ENCODE data around the gene GREB1.

DNA sequence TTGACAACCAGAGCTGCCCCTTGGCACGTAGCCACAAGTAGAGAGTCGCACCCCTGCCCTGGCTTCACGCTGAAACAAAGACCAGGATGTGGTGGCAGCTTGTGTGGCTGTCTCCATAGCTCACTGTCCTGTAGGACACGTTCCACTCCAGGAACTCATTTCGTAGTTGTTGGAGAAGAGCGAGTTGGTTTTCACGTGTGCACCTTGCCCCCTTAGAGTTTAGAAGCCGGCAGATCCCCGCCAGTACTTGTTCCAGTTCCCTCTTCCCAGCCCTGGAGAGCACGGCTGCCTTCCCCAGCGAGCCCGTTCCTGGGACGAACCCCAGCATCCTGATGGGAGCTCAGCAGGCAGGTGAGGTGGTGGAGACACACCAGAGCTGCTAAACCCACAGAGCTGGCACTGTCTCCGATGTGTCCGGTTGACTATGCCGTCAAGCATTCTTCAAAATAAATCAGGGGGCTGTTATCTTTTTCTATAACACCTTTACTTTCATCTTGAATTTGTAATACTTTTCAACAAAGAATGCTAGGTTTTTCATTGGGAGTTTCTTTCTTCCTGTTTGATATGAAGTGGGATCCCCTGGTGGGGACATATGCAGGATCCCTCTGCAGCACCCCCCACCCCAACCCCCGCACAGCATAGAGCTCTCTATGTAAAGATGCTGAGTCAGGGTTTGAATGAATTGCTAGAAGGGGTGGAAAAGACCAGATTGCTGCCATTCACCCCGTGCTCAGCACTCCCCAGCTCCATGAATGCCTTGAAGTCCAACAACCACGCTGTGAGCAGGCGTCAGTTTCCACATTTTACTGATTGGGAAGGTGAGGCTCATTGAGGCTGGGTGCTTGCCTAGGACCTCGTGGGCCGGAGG is 44.5 kb downstream of the GREB1 start:
- TF ChIP-seq CTCF (conservative IDR thresholded peaks at IDR 0.05 in 1 of 2, IDR thresholded peaks at IDR 0.05 in 1 of 2; ENCODE audit: extremely low read depth in 1 of 2, insufficient read depth in 1 of 2, low read depth in 1 of 2, low read length in 2 of 2) (no peak), EZH2 (IDR thresholded peaks at IDR 0.05; ENCODE audit: borderline replicate concordance, low read length) (no peak)
